ENCODE measurements around the gene RHOF. TPM values are rescaled to one million over a fixed set of nuclear protein-coding genes. Genes with fewer than 3 reads are reported as not detected.

The RHOF gene
- total and polyA plus RNA-seq, 2 of the 8 experiments (the other 6 are each of a cell fraction or from before 2014, with no cell fraction given) = 23.8 to 31.9 TPM

- TF ChIP-seq SP1 (IDR thresholded peaks at IDR 0.05; ENCODE audit: low read depth, low read length) = peak; percentile 50; the same call in 1 of the 2 replicates
- TF ChIP-seq ZNF274 (IDR thresholded peaks at IDR 0.05; ENCODE audit: borderline replicate concordance, extremely low read depth, low read length) = no peak
- TF ChIP-seq ASH2L (IDR thresholded peaks at IDR 0.05; ENCODE audit: low read length) = peak; percentile 72
- TF ChIP-seq GABPA (IDR thresholded peaks at IDR 0.05; ENCODE audit: borderline replicate concordance, insufficient read depth, low read length) = no peak
- TF ChIP-seq EZH2 (IDR thresholded peaks at IDR 0.05; ENCODE audit: low read depth, low read length, severe bottlenecking) = no peak
- no peak for TF ChIP-seq RNF2 (IDR thresholded peaks at IDR 0.05; ENCODE audit: borderline replicate concordance, low read depth, low read length, missing control alignments, poor library complexity, severe bottlenecking)
- no peak for TF ChIP-seq NRF1 (IDR thresholded peaks at IDR 0.05; ENCODE audit: low read depth, low read length)
- TF ChIP-seq TAF1 (IDR thresholded peaks at IDR 0.05; ENCODE audit: low read depth, low read length) = peak; percentile 97
- no peak for TF ChIP-seq CTBP2 (IDR thresholded peaks at IDR 0.05; ENCODE audit: borderline replicate concordance, insufficient read depth, insufficient read length, low read length)
- no peak for TF ChIP-seq MAFK (IDR thresholded peaks at IDR 0.05; ENCODE audit: low read depth, low read length)
- TF ChIP-seq GTF2F1 (IDR thresholded peaks at IDR 0.05; ENCODE audit: borderline replicate concordance, low read depth, low read length) = no peak
- TF ChIP-seq SP4 (IDR thresholded peaks at IDR 0.05; ENCODE audit: low read length) = no peak; the same call in 1 of the 2 replicates
- peak; percentile 96 for TF ChIP-seq TBP (IDR thresholded peaks at IDR 0.05; ENCODE audit: low read depth, low read length)
- TF ChIP-seq RBBP5 (IDR thresholded peaks at IDR 0.05; ENCODE audit: borderline replicate concordance, low read depth, low read length) = no peak
- peak; percentile 94 for TF ChIP-seq POLR2AphosphoS5 (IDR thresholded peaks at IDR 0.05; ENCODE audit: low read depth, low read length)
- TF ChIP-seq SIRT6 (IDR thresholded peaks at IDR 0.05; ENCODE audit: low read length) = no peak
- TF ChIP-seq CEBPB (IDR thresholded peaks at IDR 0.05; ENCODE audit: low read depth, low read length) = no peak
- TF ChIP-seq MAX (IDR thresholded peaks at IDR 0.05) = peak; percentile 26; the same call in 1 of the 2 replicates
- no peak for TF ChIP-seq KDM5A (IDR thresholded peaks at IDR 0.05; ENCODE audit: low read length)
- TF ChIP-seq RAD21 (IDR thresholded peaks at IDR 0.05 in 1 of 2, conservative IDR thresholded peaks at IDR 0.05 in 1 of 2; ENCODE audit: low read depth in 2 of 2, low read length in 2 of 2) = no peak
- no peak for TF ChIP-seq SIX5 (IDR thresholded peaks at IDR 0.05; ENCODE audit: low read depth, low read length)
- no peak for TF ChIP-seq SAP30 (IDR thresholded peaks at IDR 0.05; ENCODE audit: insufficient read depth, insufficient replicate concordance, low read length)
- no peak for TF ChIP-seq NANOG (IDR thresholded peaks at IDR 0.05; ENCODE audit: insufficient read depth, low read depth, low read length, poor library complexity, severe bottlenecking)
- no peak for TF ChIP-seq BRCA1 (IDR thresholded peaks at IDR 0.05; ENCODE audit: low read depth, low read length)
These were observed 9.6 kb upstream of the RHOF start (continued) for GRCh38 chr12:121802843-121803698.
